IMR-90 (cell line): Measurements from ENCODE around the gene TMEM271. TPM values are rescaled to one million over a fixed set of nuclear protein-coding genes. Genes with fewer than 3 reads are reported as not detected.

Experiments
- ATAC-seq: fragments of 200-7000 bp; cut with Tn5 transposase; 2 replicates; pipeline ENCODE4 v1.9.1; 2020; ENCODE audit warnings: low read depth, mild to moderate bottlenecking, moderate library complexity
- BruUV-seq: library from RNA; stranded (reverse); fragments of 400-500 nt; replicated peaks from 2 replicates; lab custom pipeline; 2021; lab: Mats Ljungman, UMichigan
- CTCF ChIA-PET: fragments of 300-600 bp; formaldehyde crosslinking; extraction: SDS; loops from one replicate; lab custom pipeline; 2021; ENCODE audit warnings: antibody characterized with exemption; lab: Yijun Ruan, JAX
- POLR2A ChIA-PET: fragments of 300-600 bp; sonication (Branson Sonifier 250); formaldehyde crosslinking; loops from one replicate; lab custom pipeline; 2022; ENCODE audit warnings: antibody characterized with exemption; ENCODE audit not compliant: unreplicated experiment; lab: Charles Lee
- DNase-seq: peaks from one replicate; pipeline ENCODE4 v3.0.0; 2013
- H2AFZ ChIP-seq: replicated peaks from 2 replicates; pipeline ENCODE3; 2013; ENCODE audit warnings: low read length, mild to moderate bottlenecking; ENCODE audit not compliant: poor library complexity
- H2AK5ac ChIP-seq: 2 replicates; pipeline ENCODE4 v1.6.1; 2013; ENCODE audit warnings: low read depth, low read length, inconsistent platforms
- H2AK9ac ChIP-seq: replicated peaks from 2 replicates; pipeline ENCODE3; 2013; ENCODE audit warnings: mild to moderate bottlenecking, low read depth, low read length, moderate library complexity; ENCODE audit not compliant: poor library complexity
- H2BK120ac ChIP-seq: 2 replicates; pipeline ENCODE4 v1.6.1; 2013; ENCODE audit warnings: low read depth, low read length, inconsistent platforms
- H2BK15ac ChIP-seq: 3 replicates; pipeline ENCODE4 v1.6.1; 2013; ENCODE audit warnings: low read depth, low read length, inconsistent platforms
- H2BK20ac ChIP-seq: 2 replicates; pipeline ENCODE4 v1.6.1; 2013; ENCODE audit warnings: low read depth, mild to moderate bottlenecking, inconsistent platforms, low read length, moderate library complexity
- H2BK5ac ChIP-seq: 2 replicates; pipeline ENCODE4 v1.6.1; 2013; ENCODE audit warnings: mild to moderate bottlenecking, low read depth, low read length, inconsistent platforms; ENCODE audit not compliant: poor library complexity, severe bottlenecking
- H3K14ac ChIP-seq: replicated peaks from 2 replicates; pipeline ENCODE4 v1.6.1; 2013; ENCODE audit warnings: low read depth, low read length, inconsistent platforms
- H3K18ac ChIP-seq: 2 replicates; pipeline ENCODE4 v1.6.1; 2013; ENCODE audit warnings: low read depth, low read length, control low read depth
- H3K23ac ChIP-seq: 2 replicates; pipeline ENCODE4 v1.6.1; 2013; ENCODE audit warnings: low read depth, low read length, inconsistent platforms
- H3K27ac ChIP-seq: 2 replicates; pipeline ENCODE4 v1.5.1; 2013; ENCODE audit warnings: mild to moderate bottlenecking, control low read depth, low read length; ENCODE audit not compliant: insufficient read depth
- H3K27me3 ChIP-seq: 2 replicates; pipeline ENCODE4 v1.6.1; 2013; ENCODE audit warnings: low read length; ENCODE audit not compliant: control insufficient read depth, insufficient read depth
- H3K36me3 ChIP-seq: 2 replicates; pipeline ENCODE4 v1.6.1; 2013; ENCODE audit warnings: low read length, mixed read lengths; ENCODE audit not compliant: control insufficient read depth, insufficient read depth
- H3K4ac ChIP-seq: 2 replicates; pipeline ENCODE4 v1.6.1; 2013; ENCODE audit warnings: low read depth, low read length, inconsistent platforms
- H3K4me1 ChIP-seq: 2 replicates; pipeline ENCODE4 v1.6.1; 2013; ENCODE audit warnings: low read length, mixed read lengths; ENCODE audit not compliant: control insufficient read depth, insufficient read depth
- H3K4me2 ChIP-seq: 2 replicates; pipeline ENCODE4 v1.6.1; 2013; ENCODE audit warnings: low read depth, mild to moderate bottlenecking, control low read depth, low read length, moderate library complexity
- H3K4me3 ChIP-seq: 2 replicates; pipeline ENCODE4 v1.5.1; 2013; ENCODE audit warnings: low read depth, mild to moderate bottlenecking, control low read depth, low read length, moderate library complexity; ENCODE audit not compliant: insufficient read depth
- H3K56ac ChIP-seq: 2 replicates; pipeline ENCODE4 v1.6.1; 2013; ENCODE audit warnings: low read length, inconsistent platforms; ENCODE audit not compliant: insufficient read depth; ENCODE audit errors: extremely low read depth
- H3K79me1 ChIP-seq, 2 experiments: 2 replicates each; pipeline ENCODE4 v1.6.1; 2013; ENCODE audit warnings: low read length in 2 of 2, inconsistent platforms in 1 of 2, low read depth in 1 of 2
- H3K9ac ChIP-seq: 2 replicates; pipeline ENCODE4 v1.6.1; 2013; ENCODE audit warnings: low read depth, low read length, control low read depth
- H3K9me1 ChIP-seq: 2 replicates; pipeline ENCODE4 v1.6.1; 2013; ENCODE audit warnings: low read length, inconsistent platforms; ENCODE audit not compliant: insufficient read depth
- H3K9me3 ChIP-seq: 2 replicates; pipeline ENCODE4 v1.6.1; 2013; ENCODE audit warnings: low read length; ENCODE audit not compliant: control insufficient read depth, insufficient read depth
- H4K20me1 ChIP-seq: 2 replicates; pipeline ENCODE4 v1.6.1; 2013; ENCODE audit warnings: low read length, inconsistent platforms; ENCODE audit not compliant: insufficient read depth
- H4K5ac ChIP-seq: 2 replicates; pipeline ENCODE4 v1.6.1; 2013; ENCODE audit warnings: mild to moderate bottlenecking, low read depth, low read length, control low read depth
- H4K8ac ChIP-seq, 2 experiments: 2 replicates each; pipeline ENCODE4 v1.6.1; 2013; ENCODE audit warnings: low read depth in 2 of 2, low read length in 2 of 2, control low read depth in 1 of 2, inconsistent platforms in 1 of 2
- H4K91ac ChIP-seq: 2 replicates; pipeline ENCODE4 v1.6.1; 2013; ENCODE audit warnings: low read depth, low read length, inconsistent platforms; ENCODE audit not compliant: insufficient read depth
- CEBPB ChIP-seq: IDR thresholded peaks from 2 replicates; pipeline ENCODE4 v1.6.1; 2012; ENCODE audit warnings: low read depth, low read length, improper control_type of control experiment
- CHD1 ChIP-seq: IDR thresholded peaks from 2 replicates; pipeline ENCODE4 v1.6.1; 2012; ENCODE audit warnings: low read depth, low read length, improper control_type of control experiment
- MXI1 ChIP-seq: IDR thresholded peaks from 2 replicates; pipeline ENCODE4 v1.6.1; 2012; ENCODE audit warnings: low read depth, mild to moderate bottlenecking, low read length, moderate library complexity, borderline replicate concordance
- RAD21 ChIP-seq: IDR thresholded peaks from 2 replicates; pipeline ENCODE4 v1.6.1; 2012; ENCODE audit warnings: low read length, improper control_type of control experiment
- WGBS, 2 experiments: methylation state at CpG; one replicate each; pipeline versions ENCODE4 v1.1.5 to v1.1.7; 2013; ENCODE audit warnings: missing lambda C conversion rate in 2 of 2; ENCODE audit not compliant: insufficient read length in 1 of 2; ENCODE audit errors: extremely low coverage in 2 of 2; 5-methylcytosine and 5-hydroxymethylcytosine counted together
- dilution Hi-C: fragments of 300-500 bp; cut with HindIII; formaldehyde crosslinking; loops from one replicate; pipeline ENCODE4 v1.14.3; 2018; ENCODE audit warnings: low sequenced_read_pairs; ENCODE audit not compliant: unreplicated experiment
- in situ Hi-C: fragments of 300-500 bp; cut with MboI; formaldehyde crosslinking; loops from 3 replicates; pipeline ENCODE4 v1.14.3; 2019; ENCODE audit warnings: low sequenced_read_pairs, inconsistent platforms, mixed read lengths
- intact Hi-C: fragments of 100-400 bp; cut with micrococcal nuclease; formaldehyde crosslinking; loops from 2 replicates; pipeline ENCODE4 v1.10.0; 2022
- polyA plus RNA-seq, 3 experiments: library from polyadenylated mRNA; depleted of rRNA; stranded (reverse); fragments of >200 nt; gene quantifications; 2 replicates each; pipeline ENCODE4 v1.2.3, GENCODE V29; 2012; ENCODE audit warnings: low replicate concordance in 1 of 3
- total RNA-seq: library from RNA; depleted of rRNA; stranded (reverse); fragments of >200 nt; gene quantifications from 2 replicates; pipeline ENCODE4 v1.2.3, GENCODE V29; 2012
- TF ChIP-seq, protein P1 (sequence below): fragments of 150-350 bp; IDR thresholded peaks from 2 replicates; pipeline ENCODE4 v1.6.1; 2017; ENCODE audit warnings: mild to moderate bottlenecking, antibody characterized with exemption, low read length, low read depth

TMEM271 gene
- total and polyA plus RNA-seq, 2 of the 4 experiments (the other 2 are of a cell fraction), result not detected

DNA sequence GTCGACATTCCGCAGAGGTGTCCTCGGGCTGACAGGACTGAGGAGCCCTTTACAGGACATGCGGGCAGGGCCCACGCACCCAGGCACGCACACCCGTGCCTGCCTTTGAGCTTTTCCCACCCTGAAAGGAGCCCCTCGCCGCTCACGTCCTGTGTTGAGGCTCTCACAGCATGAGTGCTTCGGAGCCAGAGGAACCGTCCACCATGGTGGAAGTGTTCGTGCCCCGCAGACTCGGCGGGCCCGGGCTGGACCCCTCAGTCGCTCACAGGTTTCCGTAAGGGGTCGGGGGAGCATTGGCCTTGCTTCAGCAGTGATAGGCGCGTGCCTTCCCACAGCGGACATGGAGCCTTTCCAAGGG is 40.2 kb downstream of the TMEM271 start:
- dilution Hi-C loops (no loop called here), in situ Hi-C loops (no loop called here), intact Hi-C loops (no loop called here)
- Histone ChIP-seq H3K9me3 (no peaks in the 10 kb centered on the region), H3K23ac (no peak overlapping the region), H3K79me1 (no peaks in the 10 kb centered on the region), H4K20me1 (no peaks in the 10 kb centered on the region), H3K4me3 (no peak overlapping the region), H3K27me3 (no peaks in the 10 kb centered on the region), H3K36me3 (peaks cover 51% of the 10 kb centered on the region), H3K4ac (no peak overlapping the region), H3K18ac (no peak overlapping the region), H2BK15ac (no peak overlapping the region), H4K8ac (no peak overlapping the region), H2BK20ac (no peak overlapping the region), H4K5ac (no peak overlapping the region), H3K9me1 (no peaks in the 10 kb centered on the region), H2AFZ (no peak overlapping the region), H2AK9ac (no peak overlapping the region), H2BK120ac (no peak overlapping the region), H2AK5ac (no peak overlapping the region), H3K4me1 (no peaks in the 10 kb centered on the region), H3K27ac (no peak overlapping the region), H3K4me2 (no peak overlapping the region), H3K14ac (no peak overlapping the region), H4K91ac (no peak overlapping the region), H3K9ac (no peak overlapping the region), H3K56ac (no peak overlapping the region), H2BK5ac (no peak overlapping the region)
- no TSS peak for BruUV-seq
- TF ChIP-seq CHD1, result no peak
- no peak for TF ChIP-seq MXI1
- TF ChIP-seq RAD21, result no peak
- TF ChIP-seq, protein P1, sequence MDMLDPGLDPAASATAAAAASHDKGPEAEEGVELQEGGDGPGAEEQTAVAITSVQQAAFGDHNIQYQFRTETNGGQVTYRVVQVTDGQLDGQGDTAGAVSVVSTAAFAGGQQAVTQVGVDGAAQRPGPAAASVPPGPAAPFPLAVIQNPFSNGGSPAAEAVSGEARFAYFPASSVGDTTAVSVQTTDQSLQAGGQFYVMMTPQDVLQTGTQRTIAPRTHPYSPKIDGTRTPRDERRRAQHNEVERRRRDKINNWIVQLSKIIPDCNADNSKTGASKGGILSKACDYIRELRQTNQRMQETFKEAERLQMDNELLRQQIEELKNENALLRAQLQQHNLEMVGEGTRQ, result no peak
- no peak for TF ChIP-seq CEBPB
- ATAC-seq (no peak), DNase-seq (no peak)
- POLR2A ChIA-PET, result no interaction called here
- WGBS, 2 experiments, result 99% methylated on average over 16 of the region's 23 CpGs; no CpG with 5 or more reads in 1 of the 2 experiments
- CTCF ChIA-PET, result no interaction called here
